Panc1 (cell line): Measurements from ENCODE around the gene BRD3.

Experiments
- CTCF ChIP-seq: fragments of 450-650 bp; IDR thresholded peaks from 2 replicates; pipeline ENCODE4 v1.5.1; 2017; ENCODE audit warnings: mild to moderate bottlenecking
- POLR2AphosphoS5 ChIP-seq: IDR thresholded peaks from 2 replicates; pipeline ENCODE4 v1.6.1; 2012; ENCODE audit warnings: mild to moderate bottlenecking, low read depth, low read length, moderate library complexity
- SIN3A ChIP-seq: IDR thresholded peaks from 2 replicates; pipeline ENCODE4 v1.6.1; 2012; ENCODE audit warnings: low read depth, mild to moderate bottlenecking, low read length, moderate library complexity, borderline replicate concordance; ENCODE audit not compliant: insufficient read depth
- TCF7L2 ChIP-seq: IDR thresholded peaks from 2 replicates; pipeline ENCODE4 v1.6.1; 2011; ENCODE audit warnings: mild to moderate bottlenecking, low read depth, low read length, inconsistent platforms
- TF ChIP-seq, protein P1 (sequence below), 2 experiments: IDR thresholded peaks; 2 replicates each; pipeline ENCODE4 v1.6.1; 2011 to 2012; ENCODE audit warnings: low read depth in 2 of 2, control low read depth in 1 of 2, low read length in 1 of 2, mild to moderate bottlenecking in 1 of 2, moderate library complexity in 1 of 2; ENCODE audit not compliant: insufficient read depth in 1 of 2

GRCh38 chr9:133996531-133997520, 71.0 kb downstream of the BRD3 start:
- no peak for TF ChIP-seq CTCF
- no peak for TF ChIP-seq SIN3A
- no peak for TF ChIP-seq TCF7L2
- TF ChIP-seq POLR2AphosphoS5: no peak
- TF ChIP-seq, protein P1, sequence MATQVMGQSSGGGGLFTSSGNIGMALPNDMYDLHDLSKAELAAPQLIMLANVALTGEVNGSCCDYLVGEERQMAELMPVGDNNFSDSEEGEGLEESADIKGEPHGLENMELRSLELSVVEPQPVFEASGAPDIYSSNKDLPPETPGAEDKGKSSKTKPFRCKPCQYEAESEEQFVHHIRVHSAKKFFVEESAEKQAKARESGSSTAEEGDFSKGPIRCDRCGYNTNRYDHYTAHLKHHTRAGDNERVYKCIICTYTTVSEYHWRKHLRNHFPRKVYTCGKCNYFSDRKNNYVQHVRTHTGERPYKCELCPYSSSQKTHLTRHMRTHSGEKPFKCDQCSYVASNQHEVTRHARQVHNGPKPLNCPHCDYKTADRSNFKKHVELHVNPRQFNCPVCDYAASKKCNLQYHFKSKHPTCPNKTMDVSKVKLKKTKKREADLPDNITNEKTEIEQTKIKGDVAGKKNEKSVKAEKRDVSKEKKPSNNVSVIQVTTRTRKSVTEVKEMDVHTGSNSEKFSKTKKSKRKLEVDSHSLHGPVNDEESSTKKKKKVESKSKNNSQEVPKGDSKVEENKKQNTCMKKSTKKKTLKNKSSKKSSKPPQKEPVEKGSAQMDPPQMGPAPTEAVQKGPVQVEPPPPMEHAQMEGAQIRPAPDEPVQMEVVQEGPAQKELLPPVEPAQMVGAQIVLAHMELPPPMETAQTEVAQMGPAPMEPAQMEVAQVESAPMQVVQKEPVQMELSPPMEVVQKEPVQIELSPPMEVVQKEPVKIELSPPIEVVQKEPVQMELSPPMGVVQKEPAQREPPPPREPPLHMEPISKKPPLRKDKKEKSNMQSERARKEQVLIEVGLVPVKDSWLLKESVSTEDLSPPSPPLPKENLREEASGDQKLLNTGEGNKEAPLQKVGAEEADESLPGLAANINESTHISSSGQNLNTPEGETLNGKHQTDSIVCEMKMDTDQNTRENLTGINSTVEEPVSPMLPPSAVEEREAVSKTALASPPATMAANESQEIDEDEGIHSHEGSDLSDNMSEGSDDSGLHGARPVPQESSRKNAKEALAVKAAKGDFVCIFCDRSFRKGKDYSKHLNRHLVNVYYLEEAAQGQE (IDR thresholded peaks at IDR 0.05; ENCODE audit: insufficient read depth in 1 of 2, low read depth in 2 of 2, low read length in 1 of 2): no peak
